GM23248 (cell line): Measurements from ENCODE around the gene PTCH1. TPM values are rescaled to one million over a fixed set of nuclear protein-coding genes. Genes with fewer than 3 reads are reported as not detected.
A peak's percentile ranks its signal among the peaks of the same experiment; 100 is the strongest.

ENCODE experiments used
- DNase-seq: peaks from one replicate; pipeline ENCODE4 v3.0.0-alpha.2; 2015
- H2AFZ ChIP-seq: fragments of 200-600 bp; sonication (generic); 2 replicates; pipeline ENCODE4 v1.6.1; 2016; ENCODE audit warnings: antibody characterized with exemption
- H3F3A ChIP-seq: fragments of 200-600 bp; sonication (generic); 2 replicates; pipeline ENCODE4 v1.6.1; 2016; ENCODE audit warnings: mild to moderate bottlenecking, antibody characterized with exemption, mixed run types; ENCODE audit not compliant: insufficient read depth
- H3K27ac ChIP-seq: fragments of 200-600 bp; sonication (generic); 2 replicates; pipeline ENCODE4 v1.5.1; 2016; ENCODE audit warnings: mild to moderate bottlenecking
- H3K27me3 ChIP-seq: fragments of 200-600 bp; sonication (generic); replicated peaks from 2 replicates; pipeline ENCODE4 v1.6.1; 2016; ENCODE audit warnings: mild to moderate bottlenecking; ENCODE audit not compliant: insufficient read depth
- H3K36me3 ChIP-seq: fragments of 200-600 bp; sonication (generic); 2 replicates; pipeline ENCODE4 v1.6.1; 2016; ENCODE audit warnings: low read depth, mild to moderate bottlenecking
- H3K4me1 ChIP-seq: fragments of 200-600 bp; sonication (generic); 2 replicates; pipeline ENCODE4 v1.6.1; 2016; ENCODE audit warnings: mild to moderate bottlenecking; ENCODE audit not compliant: insufficient read depth
- H3K4me2 ChIP-seq: fragments of 200-600 bp; sonication (generic); one replicate; pipeline ENCODE4 v1.6.1; 2016; ENCODE audit warnings: mild to moderate bottlenecking; ENCODE audit not compliant: unreplicated experiment
- H3K4me3 ChIP-seq: fragments of 200-600 bp; sonication (generic); 2 replicates; pipeline ENCODE4 v1.5.1; 2016; ENCODE audit warnings: mild to moderate bottlenecking
- H3K79me2 ChIP-seq: fragments of 200-600 bp; sonication (generic); 2 replicates; pipeline ENCODE4 v1.6.1; 2016; ENCODE audit warnings: mild to moderate bottlenecking; ENCODE audit not compliant: insufficient read depth
- H3K9ac ChIP-seq: fragments of 200-600 bp; sonication (generic); 2 replicates; pipeline ENCODE4 v1.6.1; 2016; ENCODE audit warnings: mild to moderate bottlenecking
- H3K9me2 ChIP-seq: fragments of 200-600 bp; sonication (generic); 2 replicates; pipeline ENCODE4 v1.6.1; 2016; ENCODE audit warnings: mixed run types, mild to moderate bottlenecking, moderate library complexity; ENCODE audit not compliant: insufficient read depth
- H3K9me3 ChIP-seq: fragments of 200-600 bp; sonication (generic); one replicate; pipeline ENCODE4 v1.6.1; 2017; ENCODE audit warnings: low read depth
- H4K20me1 ChIP-seq: fragments of 200-600 bp; sonication (generic); 2 replicates; pipeline ENCODE4 v1.6.0; 2016; ENCODE audit not compliant: insufficient read depth
- EZH2 ChIP-seq: fragments of 200-600 bp; sonication (generic); IDR thresholded peaks from 2 replicates; pipeline ENCODE4 v1.6.1; 2018; ENCODE audit warnings: antibody characterized with exemption, mild to moderate bottlenecking; ENCODE audit not compliant: insufficient read depth, poor library complexity, severe bottlenecking
- EZH2phosphoT487 ChIP-seq: fragments of 200-600 bp; sonication (generic); IDR thresholded peaks from 2 replicates; pipeline ENCODE4 v1.6.1; 2018; ENCODE audit warnings: antibody characterized with exemption, moderate library complexity, mild to moderate bottlenecking, low read depth; ENCODE audit not compliant: insufficient read depth
- WGBS, 2 experiments: methylation state at CpG; one replicate each; pipeline ENCODE4 v1.1.6; 2015 to 2017; ENCODE audit warnings: low lambda C conversion rate in 2 of 2, low coverage in 1 of 2; ENCODE audit errors: missing lambda C conversion rate in 2 of 2; 5-methylcytosine and 5-hydroxymethylcytosine counted together
- in situ Hi-C: fragments of 300-500 bp; cut with MboI; formaldehyde crosslinking; loops from 2 replicates; pipeline ENCODE4 v1.15.0; 2020
- polyA plus RNA-seq: library from polyadenylated mRNA; unstranded; fragments of >200 nt; fragmentation: Nextera tagmentation; extraction: Ambion mirVana; gene quantifications from 2 replicates; pipeline ENCODE4 v1.2.1, GENCODE V29; 2016
- total RNA-seq: library from RNA; depleted of rRNA; stranded (reverse); fragments of >200 nt; shearing (Covaris generic); gene quantifications from 2 replicates; pipeline ENCODE4 v1.2.3, GENCODE V29; 2014

The PTCH1 gene
- total and polyA plus RNA-seq, 2 experiments from 2014 or later, result 3.8 to 7.3 TPM

- Histone ChIP-seq H3F3A (peaks cover 15% of the 10 kb centered on the region), H3K4me3 (peak overlapping the region; percentile 93), H3K9me3 (no peaks in the 10 kb centered on the region), H2AFZ (peak overlapping the region; percentile 97), H3K4me1 (0 out of 2 replicates have a peak, but pooled peaks cover 7% of the 10 kb centered on the region), H3K27ac (peak overlapping the region; percentile 60; the same call in 1 of the 2 replicates), H3K36me3 (no peaks in the 10 kb centered on the region), H3K27me3 (no peaks in the 10 kb centered on the region), H3K4me2 (peak overlapping the region; percentile 97), H3K79me2 (peaks cover 6% of the 10 kb centered on the region; the same call in 1 of the 2 replicates), H3K9me2 (no peaks in the 10 kb centered on the region), H3K9ac (peak overlapping the region; percentile 80), H4K20me1 (no peaks in the 10 kb centered on the region)
- in situ Hi-C loops, result no loop called here
- DNase-seq, result peak; percentile 61
- WGBS, 2 experiments, result 44 to 46% methylated on average over 30 of the region's 30 CpGs
- no peak for TF ChIP-seq EZH2phosphoT487
- TF ChIP-seq EZH2, result no peak
Observed at GRCh38 chr9:95511952-95512708, 4.6 kb downstream of the PTCH1 start.

GRCh38 chr9:95511616-95511931 is 5.2 kb downstream of the PTCH1 start:
- Histone ChIP-seq H3K27me3 (no peaks in the 10 kb centered on the region), H3K9me3 (no peaks in the 10 kb centered on the region), H3K9ac (peak overlapping the region; percentile 80), H3K4me1 (0 out of 2 replicates have a peak, but pooled peaks cover 7% of the 10 kb centered on the region), H3K4me3 (peak overlapping the region; percentile 93), H4K20me1 (no peaks in the 10 kb centered on the region), H3K4me2 (peak overlapping the region; percentile 97), H3F3A (peaks cover 15% of the 10 kb centered on the region), H3K27ac (peak overlapping the region; percentile 60), H3K36me3 (no peaks in the 10 kb centered on the region), H3K9me2 (no peaks in the 10 kb centered on the region), H3K79me2 (peaks cover 6% of the 10 kb centered on the region; the same call in 1 of the 2 replicates), H2AFZ (peak overlapping the region; percentile 97)
- 1% methylated on average over 6 of the region's 6 CpGs for WGBS, 2 experiments
- TF ChIP-seq EZH2phosphoT487 (no peak), EZH2 (no peak)
- in situ Hi-C loops, result no loop called here
- DNase-seq, result no peak

GRCh38 chr9:95510709-95511615 is 5.8 kb downstream of the PTCH1 start:
- Histone ChIP-seq H3K4me2 (peak overlapping the region; percentile 98), H4K20me1 (no peaks in the 10 kb centered on the region), H3K27ac (peak overlapping the region; percentile 71), H3K9me3 (no peaks in the 10 kb centered on the region), H3F3A (peaks cover 15% of the 10 kb centered on the region), H3K4me3 (peak overlapping the region; percentile 93), H3K9ac (peak overlapping the region; percentile 88), H2AFZ (peak overlapping the region; percentile 99), H3K4me1 (0 out of 2 replicates have a peak, but pooled peaks cover 7% of the 10 kb centered on the region), H3K9me2 (no peaks in the 10 kb centered on the region), H3K27me3 (no peaks in the 10 kb centered on the region), H3K79me2 (peaks cover 6% of the 10 kb centered on the region; the same call in 1 of the 2 replicates), H3K36me3 (no peaks in the 10 kb centered on the region)
- no peak for TF ChIP-seq EZH2
- DNase-seq, result peak; percentile 97
- in situ Hi-C loops, result no loop called here
- WGBS, 2 experiments, result 0 to 2% methylated on average over 43 to 81 of the region's 102 CpGs

- 2% methylated on average over 38 of the region's 38 CpGs for WGBS, 2 experiments
- in situ Hi-C loops, result no loop called here
Observed at GRCh38 chr9:95509851-95510708, 6.7 kb downstream of the PTCH1 start.

More at GRCh38 chr9:95509851-95510708, 6.7 kb downstream of the PTCH1 start:
- Histone ChIP-seq H3K4me1 (0 out of 2 replicates have a peak, but pooled peaks cover 11% of the 10 kb centered on the region), H3K36me3 (no peaks in the 10 kb centered on the region), H3K4me3 (peak overlapping the region; percentile 93), H3K4me2 (peak overlapping the region; percentile 98), H3F3A (peaks cover 15% of the 10 kb centered on the region), H3K9me3 (no peaks in the 10 kb centered on the region), H3K27me3 (no peaks in the 10 kb centered on the region), H4K20me1 (no peaks in the 10 kb centered on the region), H3K9ac (peak overlapping the region; percentile 88), H3K9me2 (no peaks in the 10 kb centered on the region), H2AFZ (peak overlapping the region; percentile 99), H3K79me2 (peaks cover 11% of the 10 kb centered on the region; the same call in 1 of the 2 replicates), H3K27ac (peak overlapping the region; percentile 71)
- DNase-seq, result peak; percentile 66
- TF ChIP-seq EZH2phosphoT487, result no peak
- TF ChIP-seq EZH2, result no peak
